Loucy (cell line): ENCODE results near the gene ENTHD1.

ENCODE experiments used
- H2AFZ ChIP-seq: fragments of 200-600 bp; sonication (generic); 2 replicates; pipeline ENCODE4 v1.6.0; 2016; ENCODE audit warnings: antibody characterized with exemption, mild to moderate bottlenecking, low read length, moderate library complexity
- H3F3A ChIP-seq: fragments of 200-600 bp; 2 replicates; pipeline ENCODE4 v1.6.0; 2016; ENCODE audit warnings: antibody characterized with exemption, low read depth, mild to moderate bottlenecking
- H3K27me3 ChIP-seq: fragments of 200-600 bp; sonication (generic); 2 replicates; pipeline ENCODE4 v1.6.1; 2014; ENCODE audit warnings: low read length, mild to moderate bottlenecking; ENCODE audit not compliant: insufficient read depth, poor library complexity, severe bottlenecking
- H3K36me3 ChIP-seq: fragments of 200-600 bp; sonication (generic); 2 replicates; pipeline ENCODE4 v1.6.1; 2016; ENCODE audit warnings: low read length; ENCODE audit not compliant: insufficient read depth
- H3K4me1 ChIP-seq: fragments of 200-600 bp; sonication (generic); 2 replicates; pipeline ENCODE4 v1.5.1; 2014; ENCODE audit warnings: low read length, mild to moderate bottlenecking; ENCODE audit not compliant: insufficient read depth, poor library complexity, severe bottlenecking
- H3K4me2 ChIP-seq: fragments of 200-600 bp; sonication (generic); 2 replicates; pipeline ENCODE4 v1.6.0; 2014; ENCODE audit warnings: antibody characterized with exemption, low read length, low read depth, mild to moderate bottlenecking; ENCODE audit not compliant: poor library complexity, severe bottlenecking
- H3K4me3 ChIP-seq: fragments of 200-600 bp; sonication (generic); 2 replicates; pipeline ENCODE4 v1.5.1; 2014; ENCODE audit warnings: low read length, mild to moderate bottlenecking, mixed read lengths; ENCODE audit not compliant: poor library complexity, severe bottlenecking
- H3K79me2 ChIP-seq: fragments of 200-600 bp; sonication (generic); 2 replicates; pipeline ENCODE4 v1.6.1; 2014; ENCODE audit warnings: low read length; ENCODE audit not compliant: insufficient read depth
- H3K9ac ChIP-seq: fragments of 200-600 bp; sonication (generic); 2 replicates; pipeline ENCODE4 v1.6.0; 2014; ENCODE audit warnings: mild to moderate bottlenecking, low read depth, low read length, moderate library complexity; ENCODE audit not compliant: poor library complexity, severe bottlenecking
- H3K9me2 ChIP-seq: fragments of 200-600 bp; sonication (generic); replicated peaks from 2 replicates; pipeline ENCODE4 v1.6.1; 2016; ENCODE audit warnings: low read depth, low read length, mixed read lengths
- H3K9me3 ChIP-seq: fragments of 200-600 bp; sonication (generic); 2 replicates; pipeline ENCODE4 v1.6.1; 2014; ENCODE audit warnings: mild to moderate bottlenecking, antibody characterized with exemption, low read length, low read depth; ENCODE audit not compliant: insufficient read depth
- H4K20me1 ChIP-seq: fragments of 200-600 bp; sonication (generic); 2 replicates; pipeline ENCODE4 v1.6.0; 2014; ENCODE audit warnings: antibody characterized with exemption, low read length, mild to moderate bottlenecking; ENCODE audit not compliant: insufficient read depth, poor library complexity, severe bottlenecking
- EZH2phosphoT487 ChIP-seq: fragments of 200-600 bp; IDR thresholded peaks from 2 replicates; pipeline ENCODE4 v1.6.1; 2018; ENCODE audit warnings: antibody characterized with exemption, mild to moderate bottlenecking, moderate library complexity, borderline replicate concordance
- TF ChIP-seq, protein P1 (sequence below): fragments of 200-600 bp; sonication (generic); conservative IDR thresholded peaks from 2 replicates; pipeline ENCODE4 v1.5.1; 2014; ENCODE audit warnings: mild to moderate bottlenecking, antibody characterized with exemption, low read length

Gene ENTHD1

DNA sequence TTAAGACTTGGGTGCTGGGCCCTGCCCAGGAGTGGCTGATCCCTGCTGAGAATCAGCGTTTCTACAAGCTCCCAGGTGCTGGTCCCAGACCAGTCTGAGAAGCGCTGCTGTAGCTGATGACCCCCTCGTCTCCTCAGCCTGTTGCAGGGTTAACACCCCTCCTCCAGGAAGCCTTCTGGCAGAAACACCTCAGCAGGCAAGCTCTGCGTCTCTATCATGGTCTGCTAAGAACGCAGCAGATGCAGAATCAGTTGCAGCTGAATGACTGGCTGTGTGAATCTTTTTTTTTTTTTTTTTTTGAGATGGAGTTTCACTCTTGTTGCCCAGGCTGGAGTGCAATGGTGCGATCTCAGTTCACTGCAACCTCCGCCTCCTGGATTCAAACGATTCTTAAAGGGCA, 190.5 kb downstream of the ENTHD1 start:
- no peak for TF ChIP-seq EZH2phosphoT487
- TF ChIP-seq, protein P1, sequence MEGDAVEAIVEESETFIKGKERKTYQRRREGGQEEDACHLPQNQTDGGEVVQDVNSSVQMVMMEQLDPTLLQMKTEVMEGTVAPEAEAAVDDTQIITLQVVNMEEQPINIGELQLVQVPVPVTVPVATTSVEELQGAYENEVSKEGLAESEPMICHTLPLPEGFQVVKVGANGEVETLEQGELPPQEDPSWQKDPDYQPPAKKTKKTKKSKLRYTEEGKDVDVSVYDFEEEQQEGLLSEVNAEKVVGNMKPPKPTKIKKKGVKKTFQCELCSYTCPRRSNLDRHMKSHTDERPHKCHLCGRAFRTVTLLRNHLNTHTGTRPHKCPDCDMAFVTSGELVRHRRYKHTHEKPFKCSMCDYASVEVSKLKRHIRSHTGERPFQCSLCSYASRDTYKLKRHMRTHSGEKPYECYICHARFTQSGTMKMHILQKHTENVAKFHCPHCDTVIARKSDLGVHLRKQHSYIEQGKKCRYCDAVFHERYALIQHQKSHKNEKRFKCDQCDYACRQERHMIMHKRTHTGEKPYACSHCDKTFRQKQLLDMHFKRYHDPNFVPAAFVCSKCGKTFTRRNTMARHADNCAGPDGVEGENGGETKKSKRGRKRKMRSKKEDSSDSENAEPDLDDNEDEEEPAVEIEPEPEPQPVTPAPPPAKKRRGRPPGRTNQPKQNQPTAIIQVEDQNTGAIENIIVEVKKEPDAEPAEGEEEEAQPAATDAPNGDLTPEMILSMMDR, result no peak

DNA sequence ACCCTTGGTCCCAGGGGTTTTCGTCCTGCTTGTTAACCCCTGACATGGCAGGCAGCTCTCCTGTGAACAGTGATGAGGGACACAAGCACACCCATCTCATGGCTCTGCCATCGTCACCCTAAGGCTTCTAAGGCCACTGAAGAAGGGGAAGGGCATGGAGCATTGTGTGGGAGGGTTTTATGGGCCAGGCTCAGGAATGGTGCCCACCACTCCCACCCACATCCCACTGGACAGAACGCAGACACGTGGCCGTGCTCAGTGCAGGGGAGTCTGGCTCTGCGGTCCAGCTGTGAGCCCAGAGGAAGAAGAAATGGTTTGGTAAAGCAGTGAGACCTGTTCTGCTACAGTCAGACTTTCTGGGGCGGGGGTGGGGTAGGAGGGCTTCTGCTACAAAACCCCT, 193.0 kb downstream of the ENTHD1 start:
- no peaks in the 10 kb centered on the region for H3K9me3 ChIP-seq
- no peak overlapping the region for H3K4me2 ChIP-seq
- H4K20me1 ChIP-seq, result no peaks in the 10 kb centered on the region
- no peaks in the 10 kb centered on the region for H3K36me3 ChIP-seq
- no peaks in the 10 kb centered on the region for H3K79me2 ChIP-seq
- H2AFZ ChIP-seq, result no peak overlapping the region
- no peak overlapping the region for H3K4me3 ChIP-seq
- H3K9me2 ChIP-seq, result no peaks in the 10 kb centered on the region
- H3K9ac ChIP-seq, result no peak overlapping the region
- no peaks in the 10 kb centered on the region for H3F3A ChIP-seq
- peaks cover 3% of the 10 kb centered on the region for H3K4me1 ChIP-seq
- TF ChIP-seq, protein P1, result no peak
- no peak for TF ChIP-seq EZH2phosphoT487
- H3K27me3 ChIP-seq, result no peaks in the 10 kb centered on the region

More for the DNA sequence above, 190.5 kb downstream of the ENTHD1 start:
- H3K27me3 ChIP-seq, result no peaks in the 10 kb centered on the region
- H4K20me1 ChIP-seq, result no peaks in the 10 kb centered on the region
- no peak overlapping the region for H2AFZ ChIP-seq
- peaks cover 7% of the 10 kb centered on the region for H3K4me1 ChIP-seq
- H3K4me3 ChIP-seq, result no peak overlapping the region
- H3K4me2 ChIP-seq, result no peak overlapping the region
- H3K9ac ChIP-seq, result no peak overlapping the region
- H3F3A ChIP-seq, result no peaks in the 10 kb centered on the region
- no peaks in the 10 kb centered on the region for H3K79me2 ChIP-seq
- H3K9me3 ChIP-seq, result no peaks in the 10 kb centered on the region
- H3K36me3 ChIP-seq, result no peaks in the 10 kb centered on the region
- no peaks in the 10 kb centered on the region for H3K9me2 ChIP-seq

DNA sequence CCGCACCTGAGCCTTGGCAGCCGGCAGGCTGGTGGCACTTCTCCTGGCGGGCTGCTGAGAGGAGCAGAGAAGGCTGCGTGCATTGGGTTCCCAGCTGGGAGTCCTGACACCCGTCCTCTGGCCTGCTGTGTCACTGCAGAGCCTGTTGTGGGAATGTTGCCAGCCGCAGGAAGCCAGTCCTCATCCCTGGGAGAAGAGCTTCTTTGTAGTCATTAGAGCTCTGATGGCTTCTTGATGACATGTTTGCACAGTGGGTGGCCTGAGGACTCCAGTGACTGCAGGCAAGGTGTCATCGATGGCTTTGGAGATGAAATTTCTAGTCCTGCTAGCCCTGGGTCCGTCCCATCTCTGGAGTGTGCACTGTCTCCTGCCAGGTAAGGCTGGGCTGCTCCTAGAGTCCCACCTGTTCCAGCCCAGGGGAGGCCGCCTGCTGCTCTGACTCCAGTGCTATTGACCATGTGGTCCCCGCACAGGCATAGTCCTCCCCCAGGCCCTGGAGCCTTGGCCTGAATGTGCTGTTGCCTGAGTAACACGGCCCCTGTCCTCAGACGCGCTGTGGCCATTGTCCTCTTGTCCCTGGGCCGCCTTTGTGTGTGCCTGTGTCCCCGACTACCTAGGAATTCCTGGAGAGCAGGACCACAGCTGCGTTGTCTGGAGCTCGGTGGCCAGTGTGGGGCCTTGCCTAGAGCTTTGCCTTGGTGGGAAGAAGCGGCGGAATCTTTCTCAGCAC, 193.8 kb downstream of the ENTHD1 start:
- H3K4me1 ChIP-seq, result peaks cover 3% of the 10 kb centered on the region
- H3F3A ChIP-seq, result no peaks in the 10 kb centered on the region
- H3K4me2 ChIP-seq, result no peak overlapping the region
- H3K4me3 ChIP-seq, result no peak overlapping the region
- H3K9me2 ChIP-seq, result no peaks in the 10 kb centered on the region
- H3K79me2 ChIP-seq, result no peaks in the 10 kb centered on the region
- no peaks in the 10 kb centered on the region for H4K20me1 ChIP-seq
- H2AFZ ChIP-seq, result no peak overlapping the region
- no peak for TF ChIP-seq EZH2phosphoT487
- TF ChIP-seq, protein P1, result no peak
- no peaks in the 10 kb centered on the region for H3K36me3 ChIP-seq
- H3K9ac ChIP-seq, result no peak overlapping the region
- H3K9me3 ChIP-seq, result no peaks in the 10 kb centered on the region
- no peaks in the 10 kb centered on the region for H3K27me3 ChIP-seq
